ENCODE results near the gene UBASH3A. TPM values are rescaled to one million over a fixed set of nuclear protein-coding genes. Genes with fewer than 3 reads are reported as not detected.
A peak's percentile ranks its signal among the peaks of the same experiment; 100 is the strongest.

Gene UBASH3A
- total RNA-seq, 1 donor from 2014 or later = 1.5 TPM

GRCh38 chr21:42387843-42388340, 15.8 kb upstream of the UBASH3A start:
- no peak for TF ChIP-seq CTCF (IDR thresholded peaks at IDR 0.05)
- no peak overlapping the region for H3K27ac ChIP-seq
- peak; percentile 9 for DNase-seq
- no peaks in the 10 kb centered on the region for H3K9me3 ChIP-seq
- no peak overlapping the region for H3K4me3 ChIP-seq
- ATAC-seq = no peak
- intact Hi-C loops (cut with DNase I) = no loop called here
- H3K27me3 ChIP-seq = no peaks in the 10 kb centered on the region
- no peaks in the 10 kb centered on the region for H3K36me3 ChIP-seq
- H3K4me1 ChIP-seq = no peaks in the 10 kb centered on the region

GRCh38 chr21:42388740-42389448, 14.8 kb upstream of the UBASH3A start:
- intact Hi-C loops (cut with DNase I) = no loop called here
- peak; percentile 54 for DNase-seq
- Histone ChIP-seq H3K4me1 (no peaks in the 10 kb centered on the region), H3K36me3 (no peaks in the 10 kb centered on the region), H3K9me3 (no peaks in the 10 kb centered on the region), H3K27me3 (no peaks in the 10 kb centered on the region), H3K27ac (peak overlapping the region; percentile 36), H3K4me3 (no peak overlapping the region)
- no peak for TF ChIP-seq CTCF (IDR thresholded peaks at IDR 0.05)
- peak; percentile 63 for ATAC-seq

GRCh38 chr21:42389449-42389835, 14.3 kb upstream of the UBASH3A start:
- peak; percentile 58 for DNase-seq

GRCh38 chr21:42390193-42390592, 13.5 kb upstream of the UBASH3A start:
- Histone ChIP-seq H3K36me3 (no peaks in the 10 kb centered on the region), H3K4me1 (no peaks in the 10 kb centered on the region), H3K9me3 (no peaks in the 10 kb centered on the region), H3K4me3 (no peak overlapping the region), H3K27me3 (no peaks in the 10 kb centered on the region), H3K27ac (no peak overlapping the region)
- peak; percentile 9 for DNase-seq
- TF ChIP-seq CTCF (IDR thresholded peaks at IDR 0.05) = no peak
- intact Hi-C loops (cut with DNase I) = no loop called here
- no peak for ATAC-seq

More at GRCh38 chr21:42389449-42389835, 14.3 kb upstream of the UBASH3A start:
- no peak for TF ChIP-seq CTCF (IDR thresholded peaks at IDR 0.05)
- Histone ChIP-seq H3K4me1 (no peaks in the 10 kb centered on the region), H3K36me3 (no peaks in the 10 kb centered on the region), H3K4me3 (no peak overlapping the region), H3K27me3 (no peaks in the 10 kb centered on the region), H3K9me3 (no peaks in the 10 kb centered on the region), H3K27ac (peak overlapping the region; percentile 36)
- intact Hi-C loops (cut with DNase I) = no loop called here
- ATAC-seq = peak; percentile 66

- no peak for ATAC-seq
- TF ChIP-seq CTCF (IDR thresholded peaks at IDR 0.05) = no peak
- Histone ChIP-seq H3K4me3 (no peak overlapping the region), H3K4me1 (no peaks in the 10 kb centered on the region), H3K36me3 (no peaks in the 10 kb centered on the region), H3K27ac (no peak overlapping the region), H3K27me3 (no peaks in the 10 kb centered on the region), H3K9me3 (no peaks in the 10 kb centered on the region)
- intact Hi-C loops (cut with DNase I) = no loop called here
- peak; percentile 7 for DNase-seq
Observed at GRCh38 chr21:42390696-42391095, 13.0 kb upstream of the UBASH3A start.

All from upper lobe of right lung (tissue), 1 donor.